IPS-18c (cell line): ENCODE data around the gene CISH.
A peak's percentile ranks its signal among the peaks of the same experiment; 100 is the strongest.

Experiments used
- H3K4me3 ChIP-seq: 2 replicates; pipeline ENCODE4 v1.7.0; 2013; ENCODE audit warnings: low read depth, mild to moderate bottlenecking, low read length, moderate library complexity; ENCODE audit not compliant: insufficient read depth
- H3K9me3 ChIP-seq: one replicate; pipeline ENCODE4 v1.6.1; 2013; ENCODE audit warnings: mild to moderate bottlenecking, low read length, moderate library complexity; ENCODE audit not compliant: control insufficient read depth, insufficient read depth

Gene CISH, protein sequence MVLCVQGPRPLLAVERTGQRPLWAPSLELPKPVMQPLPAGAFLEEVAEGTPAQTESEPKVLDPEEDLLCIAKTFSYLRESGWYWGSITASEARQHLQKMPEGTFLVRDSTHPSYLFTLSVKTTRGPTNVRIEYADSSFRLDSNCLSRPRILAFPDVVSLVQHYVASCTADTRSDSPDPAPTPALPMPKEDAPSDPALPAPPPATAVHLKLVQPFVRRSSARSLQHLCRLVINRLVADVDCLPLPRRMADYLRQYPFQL

DNA sequence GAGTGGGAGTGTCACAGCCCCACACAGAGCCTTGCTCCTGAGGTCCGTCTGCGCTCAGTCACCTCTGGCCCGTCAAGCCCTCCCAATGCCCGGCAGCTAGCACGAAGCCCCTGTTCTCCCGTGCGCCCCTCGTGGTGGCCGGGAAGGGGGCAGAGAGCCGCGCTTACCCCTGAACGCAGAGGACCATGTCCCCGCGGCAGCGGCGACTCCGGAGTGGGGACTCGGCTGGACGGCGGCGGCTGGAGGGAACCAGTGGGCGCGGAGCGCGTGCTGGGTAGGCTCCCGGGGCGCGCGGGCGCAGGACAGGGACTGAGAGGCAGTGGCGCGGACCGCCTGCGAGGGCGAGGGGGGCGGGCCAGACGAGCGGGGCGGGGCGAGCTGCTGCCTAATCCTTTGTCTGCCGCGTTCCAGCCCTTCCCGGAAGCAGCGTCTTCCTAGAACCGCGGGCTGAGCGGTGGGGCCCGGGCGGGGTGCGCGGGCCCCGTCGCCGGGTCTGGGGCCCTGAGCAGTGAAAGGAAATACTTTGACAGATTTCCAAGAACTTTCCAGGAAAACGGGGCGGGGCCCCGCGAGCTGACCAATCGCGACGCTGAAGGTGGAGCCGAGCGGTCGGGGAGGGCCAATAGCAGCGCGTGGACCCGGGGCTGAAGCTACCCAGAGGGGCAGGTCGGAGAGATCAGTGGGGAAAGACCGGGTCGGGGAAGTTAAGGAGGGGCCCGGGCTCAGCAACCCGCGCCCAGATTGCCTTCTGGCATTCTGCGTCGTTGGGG is at the start of gene CISH:
Gene CISH, minus strand, starts transcription at position 311 of the 770 bp plus-strand sequence. Its CDS starts 124 bp downstream, at position 187.
- Histone ChIP-seq H3K4me3 (peak within 1 kb of the TSS; percentile 61), H3K9me3 (no peaks in the 10 kb centered on the region)

DNA sequence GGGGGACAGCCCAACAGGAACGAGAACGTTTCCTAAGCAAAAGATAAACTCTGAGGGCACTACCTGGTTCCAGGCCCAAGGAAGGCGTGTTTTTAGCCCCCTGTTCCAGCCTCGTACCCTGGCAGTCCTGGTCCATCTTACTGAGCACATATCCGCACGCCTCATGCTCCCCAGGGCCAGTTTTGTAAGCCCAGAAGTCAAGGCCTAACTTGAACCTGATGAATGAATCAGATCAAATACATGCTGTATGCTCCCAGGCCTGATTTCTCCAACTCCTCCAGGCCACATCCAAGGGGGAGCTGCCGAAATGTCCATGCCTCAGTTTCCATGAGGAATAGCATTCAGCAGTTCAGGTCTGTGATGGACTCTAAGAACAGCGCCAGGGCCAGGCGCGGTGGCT is 48.8 kb upstream of the CISH start:
- no peaks in the 10 kb centered on the region for H3K9me3 ChIP-seq
- H3K4me3 ChIP-seq, result no peak overlapping the region

DNA sequence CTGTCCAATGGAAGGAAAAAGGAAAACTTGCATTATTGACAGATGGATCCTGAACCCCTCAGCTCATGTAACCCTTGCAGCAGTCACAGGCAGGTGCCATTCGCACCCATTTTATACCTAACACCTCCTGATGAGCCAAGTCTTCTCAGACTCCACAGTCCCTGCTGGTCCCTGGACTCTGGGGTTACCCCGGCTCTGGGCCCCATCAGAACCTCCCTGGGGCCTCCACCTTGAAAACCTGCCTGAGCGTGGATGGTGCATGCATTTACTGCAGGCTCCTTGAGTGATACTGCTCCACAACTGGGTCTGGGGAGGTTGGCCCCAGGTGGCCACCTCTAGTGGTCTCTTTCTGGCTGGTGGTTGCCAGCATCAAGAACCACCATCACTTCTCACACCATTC is 47.3 kb upstream of the CISH start:
- no peaks in the 10 kb centered on the region for H3K9me3 ChIP-seq

DNA sequence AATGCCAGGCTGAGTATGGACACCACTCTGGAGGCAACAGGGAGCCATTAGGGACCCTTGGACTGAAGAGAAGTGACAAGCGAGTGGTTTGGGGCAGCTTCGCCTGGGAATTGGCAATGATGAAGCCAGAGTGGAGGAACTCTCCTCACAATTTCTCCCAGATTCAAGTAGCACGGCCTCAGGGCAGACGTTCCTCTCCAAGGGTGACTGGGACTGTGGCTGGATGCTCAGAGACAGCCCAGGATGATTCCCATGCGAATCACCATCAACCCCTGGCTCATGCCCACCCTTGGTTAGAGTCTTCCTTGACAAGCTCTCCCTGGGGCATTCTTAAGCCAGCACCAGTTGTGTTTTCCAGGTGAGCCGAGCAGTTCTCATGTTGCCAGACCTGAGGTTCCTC is 46.8 kb upstream of the CISH start:
- no peak overlapping the region for H3K4me3 ChIP-seq

More for the DNA sequence above, 47.3 kb upstream of the CISH start:
- H3K4me3 ChIP-seq, result no peak overlapping the region

DNA sequence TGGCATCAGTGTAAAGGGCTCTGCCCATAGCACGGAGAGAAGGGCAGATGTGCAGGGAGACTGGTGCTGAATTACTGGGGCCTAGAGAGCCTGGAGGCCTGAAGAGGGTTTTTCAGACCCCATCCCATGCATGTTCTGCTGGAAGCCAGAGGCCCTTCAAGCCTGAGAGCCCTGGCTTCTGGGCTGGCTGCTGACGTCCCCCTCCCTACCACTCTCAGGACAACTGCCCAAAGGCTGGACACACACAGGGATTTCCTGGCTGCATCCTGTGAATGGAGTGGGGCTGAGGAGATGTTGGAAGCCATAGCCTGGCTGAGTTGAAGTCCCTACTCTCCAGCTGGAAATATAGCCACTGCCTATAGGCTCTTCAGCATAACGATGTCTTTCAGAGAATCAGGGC is 46.2 kb upstream of the CISH start:
- H3K4me3 ChIP-seq, result no peak overlapping the region

More for the DNA sequence above, 46.8 kb upstream of the CISH start:
- H3K9me3 ChIP-seq, result no peaks in the 10 kb centered on the region

DNA sequence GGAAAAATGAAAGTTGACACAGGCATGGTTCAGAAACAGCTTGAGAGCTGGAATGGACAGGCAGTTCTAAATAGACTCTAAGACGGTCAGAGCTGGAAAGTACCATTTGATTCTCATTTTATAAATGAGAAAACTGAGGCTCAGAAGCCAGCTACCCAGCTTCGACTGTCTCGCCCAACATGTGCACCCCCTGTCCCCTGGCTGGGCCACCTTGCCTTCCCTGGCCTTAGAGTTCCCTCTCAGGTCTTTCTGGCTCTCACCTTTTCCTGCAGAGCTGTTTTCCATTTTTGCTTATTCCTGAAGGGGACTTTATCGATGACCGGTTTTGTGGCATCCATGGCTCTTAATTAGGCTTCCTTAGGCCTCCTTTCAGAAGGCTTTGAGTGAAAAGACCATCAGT is 45.8 kb upstream of the CISH start:
- H3K4me3 ChIP-seq, result no peak overlapping the region

More for the DNA sequence above, 46.2 kb upstream of the CISH start:
- no peaks in the 10 kb centered on the region for H3K9me3 ChIP-seq

DNA sequence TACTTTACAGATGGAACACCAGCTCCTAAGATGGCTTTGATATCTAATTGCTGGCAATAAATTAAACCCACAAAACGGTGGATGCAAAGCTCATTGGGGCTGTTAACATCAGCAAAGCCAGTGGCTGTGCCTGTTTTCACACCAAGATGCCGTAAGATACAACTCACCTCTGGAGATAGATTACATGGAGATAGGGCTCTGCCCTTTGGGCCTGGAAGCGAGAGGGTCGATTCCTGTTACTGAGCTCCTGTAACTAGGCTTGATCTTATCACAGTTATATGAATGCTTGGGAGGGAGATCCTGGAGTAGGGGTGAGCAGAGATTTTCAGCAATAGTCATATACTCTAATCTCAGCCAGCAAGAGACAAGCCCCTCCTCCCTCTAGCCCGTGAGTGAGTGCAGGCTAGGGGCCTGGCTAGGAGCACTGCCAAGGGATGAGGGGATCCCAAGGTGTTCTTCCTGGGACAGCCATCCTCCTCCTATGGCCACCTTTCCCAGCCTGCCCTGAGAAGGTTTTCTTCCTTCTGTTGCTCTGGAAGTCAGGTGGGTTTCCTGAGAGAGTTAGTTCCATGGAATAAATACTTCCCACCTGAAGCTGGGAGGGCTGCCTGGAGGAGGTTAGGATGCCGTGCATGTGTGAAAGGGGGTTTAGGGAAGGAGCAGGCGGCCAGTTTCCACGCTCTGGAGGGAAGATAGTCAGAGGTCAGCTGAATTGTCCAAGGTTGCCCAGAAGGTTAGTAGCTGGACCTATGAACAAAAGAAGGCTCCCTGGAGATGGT is 45.0 kb upstream of the CISH start:
- H3K4me3 ChIP-seq, result no peak overlapping the region
- no peaks in the 10 kb centered on the region for H3K9me3 ChIP-seq

More for the DNA sequence above, 45.8 kb upstream of the CISH start:
- H3K9me3 ChIP-seq, result no peaks in the 10 kb centered on the region

DNA sequence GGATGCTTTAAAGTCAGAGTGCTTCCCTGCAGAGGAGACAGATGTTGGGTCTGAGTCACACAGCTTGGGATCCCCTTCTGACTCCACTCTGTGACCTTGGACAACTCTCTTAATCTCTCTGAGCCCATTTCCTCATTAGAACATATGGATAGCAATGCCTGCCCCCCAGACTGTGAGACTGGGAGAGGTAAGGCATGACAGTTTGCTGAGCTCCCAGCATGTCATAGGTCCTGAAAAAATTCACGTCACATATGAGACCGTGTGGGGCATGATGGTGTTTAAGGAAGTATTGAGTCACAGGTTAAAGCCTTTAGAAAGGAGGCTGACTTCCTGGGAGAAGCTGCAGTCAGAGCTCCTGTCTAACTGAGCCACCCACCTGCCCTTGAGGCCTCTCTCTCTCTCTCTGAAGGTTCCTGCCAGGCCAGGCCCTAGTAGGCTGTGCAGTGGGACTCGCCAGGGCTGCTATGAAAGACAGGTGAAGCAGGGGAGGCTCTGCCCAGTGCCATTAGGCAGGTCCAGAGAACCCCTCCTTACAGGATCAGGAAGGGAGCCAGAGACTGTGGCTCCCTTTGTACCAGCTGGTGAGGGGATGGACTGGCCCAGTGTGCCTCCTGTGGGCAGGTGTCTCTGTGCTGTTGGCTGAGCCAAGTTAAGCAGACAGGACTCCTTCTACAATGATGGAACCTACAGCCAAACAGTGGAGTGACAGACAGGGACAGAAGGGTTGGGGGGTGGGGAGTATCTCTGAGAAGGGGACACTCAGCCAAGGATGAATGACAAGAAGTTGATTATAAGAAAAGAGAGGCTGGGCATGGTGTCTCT is 43.6 kb upstream of the CISH start:
- Histone ChIP-seq H3K4me3 (no peak overlapping the region), H3K9me3 (no peaks in the 10 kb centered on the region)

DNA sequence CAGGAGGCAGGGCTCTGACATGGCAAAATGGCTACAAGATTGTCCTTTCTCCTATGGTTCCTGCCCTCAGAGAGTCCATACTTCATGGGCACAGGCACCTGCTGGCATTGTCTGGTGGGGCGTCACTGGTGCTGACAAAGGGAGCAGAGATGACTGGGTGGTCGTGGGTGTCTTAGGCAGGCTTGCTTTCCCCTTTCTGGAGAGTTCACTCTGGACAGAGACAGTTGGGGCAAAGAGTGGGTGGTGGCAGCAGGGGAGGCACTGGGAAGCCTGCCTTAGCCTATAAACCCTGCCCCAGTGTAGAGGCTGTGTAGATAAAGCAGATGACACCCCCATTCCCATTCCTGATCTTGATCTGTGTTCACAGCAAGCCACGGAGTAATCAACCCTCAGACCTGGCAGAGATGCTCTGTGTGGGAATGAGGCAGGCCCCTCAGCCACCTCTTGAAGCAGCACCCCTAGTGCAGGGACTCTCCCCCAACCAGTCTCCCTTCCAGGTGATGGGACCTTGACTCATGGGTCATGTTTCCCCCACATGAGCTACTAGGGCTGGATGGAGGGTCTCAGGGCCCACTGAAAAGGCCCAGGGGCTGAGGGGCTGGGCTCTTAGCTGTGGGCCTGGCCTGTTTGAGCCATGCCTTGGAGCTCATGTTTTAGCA is 42.5 kb upstream of the CISH start:
- H3K4me3 ChIP-seq, result no peak overlapping the region

DNA sequence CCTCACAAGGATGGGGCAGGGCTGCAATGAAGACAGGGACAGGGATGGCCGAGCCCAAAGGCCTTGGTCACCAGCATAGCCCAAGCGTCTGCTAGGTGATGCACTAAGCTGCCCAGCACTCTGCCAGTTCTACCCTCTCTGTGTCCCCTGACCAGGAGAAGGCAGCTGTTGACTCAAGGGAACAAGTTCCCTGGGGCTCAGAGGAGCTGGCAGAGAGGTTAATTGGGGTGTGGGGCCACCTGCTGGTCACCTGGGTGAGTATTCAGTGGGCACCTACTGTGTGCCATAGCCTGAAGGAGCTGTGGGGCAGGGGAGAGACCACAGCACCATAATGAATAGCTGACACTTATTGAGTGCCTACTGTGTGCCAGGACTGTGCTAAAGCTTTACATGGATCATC is 41.1 kb upstream of the CISH start:
- H3K9me3 ChIP-seq, result no peaks in the 10 kb centered on the region

More for the DNA sequence above, 42.5 kb upstream of the CISH start:
- H3K9me3 ChIP-seq, result no peaks in the 10 kb centered on the region

DNA sequence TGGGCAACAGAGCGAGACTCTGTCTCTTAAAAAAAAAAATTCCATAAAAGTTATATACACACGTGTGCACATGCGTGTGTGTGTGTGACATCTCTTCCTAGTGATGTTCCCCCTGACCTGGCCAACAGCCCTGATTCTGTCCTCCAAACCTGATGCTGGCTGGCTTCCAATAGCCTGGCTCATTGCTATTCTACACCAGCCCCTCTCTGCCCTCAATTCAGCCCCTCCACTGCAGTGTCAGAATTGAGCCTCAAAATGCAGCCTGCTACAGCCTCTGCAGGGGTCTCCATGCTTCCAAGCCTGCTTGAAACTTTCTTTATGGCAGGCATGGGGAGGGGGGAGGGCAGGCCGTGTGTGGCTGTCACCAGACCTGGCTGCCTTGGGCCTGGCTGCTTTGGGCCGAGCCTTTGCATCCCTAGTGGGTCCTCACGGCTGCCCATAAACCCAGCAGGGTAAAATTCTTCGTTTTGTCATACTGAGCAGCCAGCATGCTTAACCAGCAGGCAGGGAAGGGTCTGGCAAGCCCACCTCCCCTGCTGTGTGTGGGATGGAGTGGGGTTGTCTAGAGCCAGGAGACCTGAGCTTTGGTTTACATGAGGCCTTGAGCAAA is 40.5 kb upstream of the CISH start:
- Histone ChIP-seq H3K4me3 (no peak overlapping the region), H3K9me3 (no peaks in the 10 kb centered on the region)

More for the DNA sequence above, 41.1 kb upstream of the CISH start:
- no peak overlapping the region for H3K4me3 ChIP-seq

DNA sequence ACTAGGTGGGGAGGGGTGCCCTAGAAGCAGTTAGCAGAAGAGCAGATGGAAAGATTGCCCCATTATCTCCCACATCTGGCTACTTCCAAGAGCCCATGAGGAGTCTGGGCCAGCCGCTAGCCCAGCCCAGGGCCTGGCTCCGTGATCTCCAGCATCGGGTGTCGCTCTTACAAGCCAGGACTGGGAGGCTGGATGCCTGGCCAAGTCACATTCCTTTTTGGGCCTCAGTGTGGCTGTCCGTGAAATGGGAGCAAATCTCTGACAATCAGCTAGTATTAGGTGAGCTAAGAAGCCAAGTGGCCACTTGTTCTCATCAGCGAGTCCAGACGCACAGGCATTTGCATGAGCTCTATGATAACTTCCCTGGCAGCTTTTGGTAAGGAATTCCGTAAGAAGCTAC is 39.9 kb upstream of the CISH start:
- H3K4me3 ChIP-seq, result no peak overlapping the region
- H3K9me3 ChIP-seq, result no peaks in the 10 kb centered on the region

DNA sequence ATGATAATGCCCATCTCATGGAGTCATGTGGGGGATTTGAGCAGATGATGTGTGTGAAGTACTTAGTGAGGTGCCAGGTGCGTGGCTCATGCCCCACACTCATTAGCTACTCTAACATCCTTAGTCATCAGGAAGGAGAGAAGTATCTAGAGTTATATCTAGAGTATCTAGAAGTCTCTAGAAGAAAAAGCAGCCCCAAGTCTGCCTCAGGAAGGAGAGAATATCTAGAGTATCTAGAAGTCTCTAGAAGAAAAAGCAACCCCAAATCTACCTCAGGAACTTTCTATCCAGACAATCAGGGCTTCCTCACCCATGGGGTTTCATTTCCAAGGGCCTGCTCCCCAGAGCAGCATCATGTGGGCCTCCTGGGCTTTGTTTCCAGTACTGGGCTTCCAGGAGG is 38.4 kb upstream of the CISH start:
- Histone ChIP-seq H3K4me3 (no peak overlapping the region), H3K9me3 (no peaks in the 10 kb centered on the region)

DNA sequence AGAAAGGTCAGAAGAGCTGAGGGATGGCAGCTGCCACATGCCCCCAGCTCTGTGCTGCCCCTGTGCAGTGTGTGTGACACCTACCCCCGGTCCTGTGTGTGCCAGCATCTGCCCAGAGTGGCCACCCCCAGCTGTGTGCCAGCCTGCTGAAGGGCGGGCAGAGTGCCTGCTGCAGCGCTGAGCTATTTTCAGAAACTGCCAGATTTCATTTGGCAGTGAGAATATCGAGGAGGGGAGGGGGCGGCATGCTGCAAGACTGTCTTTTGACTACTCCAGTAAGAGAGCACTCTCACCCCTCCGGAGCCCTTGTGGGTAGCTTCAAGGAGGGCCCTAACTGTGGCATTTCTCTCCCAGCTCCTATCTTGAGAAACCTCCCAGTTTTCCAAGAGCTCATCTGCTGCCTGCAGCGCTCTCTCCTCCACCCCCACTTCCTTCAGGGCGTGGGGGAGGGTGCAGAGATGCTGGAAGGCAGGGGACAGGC is 37.9 kb upstream of the CISH start:
- no peak overlapping the region for H3K4me3 ChIP-seq

DNA sequence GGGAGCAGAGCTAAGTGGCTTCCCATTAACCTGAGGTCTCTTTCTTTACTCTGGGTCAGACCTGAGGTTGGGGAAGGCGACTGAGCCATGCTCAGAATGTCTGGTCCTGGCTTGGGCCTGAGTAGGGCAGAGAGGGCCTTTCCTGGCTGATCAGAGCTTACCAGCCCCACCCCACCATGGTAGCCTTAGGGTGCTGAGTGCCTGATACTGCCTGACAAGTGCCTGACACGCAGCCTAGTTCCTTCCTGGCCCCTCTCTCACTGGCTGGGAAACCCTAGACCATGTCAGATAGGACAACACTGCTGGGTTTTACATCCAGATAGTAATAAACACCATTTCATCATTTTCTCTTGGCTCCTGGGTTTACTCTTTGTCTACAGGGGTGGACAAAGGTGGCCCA is 37.4 kb upstream of the CISH start:
- Histone ChIP-seq H3K4me3 (no peak overlapping the region), H3K9me3 (no peaks in the 10 kb centered on the region)

More for the DNA sequence above, 37.9 kb upstream of the CISH start:
- H3K9me3 ChIP-seq, result no peaks in the 10 kb centered on the region

DNA sequence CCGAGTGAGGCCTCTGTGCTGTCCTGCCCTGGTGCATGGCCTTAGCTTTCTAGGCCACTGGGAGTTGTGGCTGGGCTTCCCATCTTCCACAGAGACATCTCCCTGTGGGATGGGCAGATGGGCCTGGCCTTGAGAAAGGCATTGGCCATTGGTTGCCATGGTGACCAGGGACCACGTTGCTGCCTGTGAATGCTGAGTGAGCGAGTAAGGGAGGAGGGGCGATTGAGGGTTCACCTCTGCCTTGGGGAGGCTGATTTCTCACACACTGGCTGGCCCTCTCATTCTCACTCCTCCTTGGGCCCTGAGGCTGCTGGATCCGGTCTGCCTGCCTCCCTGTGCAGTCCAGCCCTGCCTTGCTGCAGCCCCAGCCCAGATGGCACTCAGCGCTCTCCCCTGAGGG is 36.7 kb upstream of the CISH start:
- H3K9me3 ChIP-seq, result no peaks in the 10 kb centered on the region
- no peak overlapping the region for H3K4me3 ChIP-seq
